GM18499 (cell line): ENCODE data around the gene MACROD1.

Source experiments
- ATAC-seq: cut with Tn5 transposase; IDR thresholded peaks from one replicate; pipeline ENCODE4 v1.9.1; 2021; ENCODE audit warnings: moderate number of reproducible peaks; ENCODE audit not compliant: insufficient read depth, unreplicated experiment

MACROD1 gene

GRCh38 chr11:64156235-64157011 lies 9.5 kb downstream of the MACROD1 start:
- ATAC-seq = no peak

GRCh38 chr11:64153812-64154211 lies 12.1 kb downstream of the MACROD1 start:
- no peak for ATAC-seq

- no peak for ATAC-seq
Measured at GRCh38 chr11:64152841-64153691, 12.8 kb downstream of the MACROD1 start.

DNA sequence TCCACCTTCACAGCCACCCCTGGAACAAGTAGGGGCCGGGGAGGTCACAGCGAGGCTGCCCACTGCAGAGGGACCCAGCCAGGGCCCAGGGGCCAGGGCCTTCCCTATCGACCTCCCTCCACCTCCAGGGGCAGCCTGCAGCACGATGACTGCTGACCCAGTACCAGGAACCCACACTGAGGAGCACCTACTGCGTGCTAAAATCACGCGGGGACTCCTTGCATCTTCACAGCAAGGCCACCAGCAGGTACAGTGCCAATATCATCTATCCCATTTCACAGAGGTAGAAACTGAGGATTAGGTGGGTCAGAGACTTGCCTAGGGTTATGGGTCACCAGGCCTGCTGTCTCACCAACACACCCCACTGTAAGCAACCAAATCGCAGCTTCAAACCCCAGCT lies 14.6 kb downstream of the MACROD1 start:
- ATAC-seq = no peak

DNA sequence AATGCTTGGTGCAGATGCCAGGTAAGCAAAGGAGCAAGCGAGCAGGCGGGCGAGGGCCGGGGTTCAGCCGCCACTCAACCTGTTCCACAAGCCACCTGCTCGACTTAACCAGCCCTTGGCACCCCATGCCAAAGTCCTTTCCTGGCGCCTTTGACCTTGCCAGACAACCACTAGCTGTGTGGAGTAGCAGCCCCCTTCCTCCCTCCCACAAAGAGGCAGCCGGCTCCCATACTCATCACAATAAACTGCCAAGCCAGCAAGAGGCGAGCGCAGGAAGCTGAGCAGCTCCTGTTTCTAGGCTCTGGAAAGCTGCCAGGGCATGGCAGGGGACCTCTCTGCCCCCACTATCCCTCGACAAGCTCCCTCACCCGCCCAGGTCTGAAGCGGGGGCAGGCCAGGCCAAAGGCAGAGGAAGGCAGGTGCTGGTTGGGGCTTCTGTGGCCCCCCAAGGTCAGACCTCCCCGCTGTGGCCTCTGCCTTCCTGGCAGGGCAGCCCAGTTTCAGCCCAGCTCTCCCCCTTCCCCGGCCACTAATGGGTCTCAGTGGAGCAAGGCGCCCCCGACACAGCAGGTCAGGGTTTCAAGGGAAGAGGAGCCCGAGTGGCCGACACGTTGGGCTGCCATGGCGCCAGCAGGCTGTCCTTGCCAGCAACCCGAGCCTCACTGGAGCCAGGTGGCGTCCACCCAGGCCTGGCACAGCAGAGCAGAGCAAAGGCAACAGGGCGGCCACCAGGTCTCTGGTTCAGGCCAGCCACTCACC lies 15.3 kb downstream of the MACROD1 start:
- ATAC-seq = no peak

- ATAC-seq = no peak
Measured at GRCh38 chr11:64150051-64150450, 15.9 kb downstream of the MACROD1 start.

DNA sequence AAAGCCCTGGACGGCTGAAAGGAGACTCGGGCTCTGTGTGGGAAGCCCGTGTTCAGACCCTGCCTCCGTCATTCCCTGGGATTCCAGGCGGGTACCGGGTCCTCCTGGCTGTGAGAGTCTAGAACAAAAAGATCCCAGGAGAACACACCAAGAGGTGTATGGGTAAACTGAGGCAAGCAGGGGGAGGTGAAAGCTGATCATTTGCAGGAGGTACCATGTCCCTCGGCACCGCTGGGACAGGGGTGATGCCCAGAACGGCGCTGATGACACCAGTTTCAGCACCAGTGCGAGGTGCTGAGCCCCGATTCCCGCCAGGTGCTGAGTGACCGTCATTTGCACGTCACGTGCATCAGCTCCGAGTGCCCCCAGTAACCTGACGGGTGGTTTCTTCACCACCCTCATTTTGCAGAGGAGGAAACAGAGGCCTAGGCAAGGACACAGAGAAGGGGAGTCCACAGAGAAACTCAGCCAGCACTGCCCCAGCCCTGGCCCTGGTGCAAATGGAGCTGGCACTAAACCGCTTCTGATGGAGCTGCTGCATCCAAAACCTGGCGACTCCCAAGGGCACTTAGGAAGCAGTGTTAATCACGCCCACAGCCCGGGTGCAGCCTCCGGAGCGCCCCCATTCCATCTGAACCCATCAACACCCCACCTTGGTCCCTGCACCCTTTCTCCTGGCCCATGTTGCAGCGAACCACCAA lies 16.8 kb downstream of the MACROD1 start:
- ATAC-seq = no peak

- no peak for ATAC-seq
Measured at GRCh38 chr11:64148226-64148916, 17.5 kb downstream of the MACROD1 start.

GRCh38 chr11:64146036-64146955 lies 19.6 kb downstream of the MACROD1 start:
- no peak for ATAC-seq

DNA sequence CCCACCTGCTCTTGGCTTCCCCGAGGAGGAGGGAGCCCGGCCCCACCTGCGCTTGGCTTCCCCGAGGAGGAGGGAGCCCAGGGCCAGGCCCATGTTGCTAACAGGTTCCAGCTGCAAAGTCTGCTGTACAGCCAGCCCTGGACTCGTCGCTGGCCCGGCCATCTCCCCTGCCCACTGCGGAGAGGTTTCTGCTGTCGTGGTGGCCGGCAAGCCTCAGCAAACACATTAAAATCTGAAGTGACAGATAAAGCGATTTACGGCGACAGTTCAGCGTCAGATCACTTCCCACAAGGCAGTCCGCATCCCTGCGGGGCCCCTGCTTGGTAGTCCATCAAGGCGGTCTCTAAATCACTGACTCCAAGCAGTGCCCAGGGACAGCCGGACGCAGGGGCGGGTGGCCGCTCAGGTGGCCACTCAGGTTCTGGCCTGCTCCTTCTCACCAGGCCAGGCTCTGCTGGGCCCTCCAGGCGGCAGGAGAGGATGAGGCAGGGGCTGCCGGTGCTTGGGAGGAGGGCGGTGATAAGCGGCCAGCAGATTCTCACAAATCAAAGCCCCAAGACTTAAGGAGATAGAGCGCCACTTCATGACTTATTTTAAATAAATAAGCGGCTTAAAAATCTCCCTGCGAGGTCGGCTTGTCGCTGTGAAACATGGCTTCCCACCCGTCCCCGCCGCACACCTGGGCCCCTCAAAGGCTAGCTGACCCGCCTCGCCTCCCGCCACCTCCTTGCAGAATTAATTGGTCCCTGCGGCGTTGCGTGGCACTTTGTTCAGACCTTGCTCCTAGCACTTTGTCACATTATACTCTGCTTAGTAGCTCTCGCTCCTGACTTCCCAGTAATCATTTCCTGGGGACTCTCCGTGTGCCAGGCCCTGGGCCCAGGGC lies 21.1 kb downstream of the MACROD1 start:
- ATAC-seq = no peak

- no peak for ATAC-seq
Measured at GRCh38 chr11:64141081-64141783, 24.7 kb downstream of the MACROD1 start.

DNA sequence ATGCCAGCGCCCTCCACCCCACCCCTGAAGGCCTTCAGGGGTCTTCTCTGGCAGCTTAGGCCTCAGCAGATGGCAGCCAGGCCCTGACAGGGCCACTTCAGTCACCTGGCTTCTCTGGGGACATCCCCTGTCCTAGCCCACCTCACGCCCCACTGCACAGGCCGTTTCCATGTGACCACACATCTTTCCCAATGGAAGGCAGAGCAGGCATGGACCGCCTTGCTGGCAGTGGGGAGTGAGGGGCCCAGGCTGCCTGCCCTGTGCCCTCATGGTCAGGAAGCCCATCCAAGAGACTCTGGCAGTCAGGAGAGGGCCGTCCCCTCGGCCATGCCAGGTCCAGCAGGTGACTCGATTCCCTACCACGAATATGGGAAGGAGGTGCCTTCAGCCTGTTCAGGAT lies 25.8 kb downstream of the MACROD1 start:
- ATAC-seq = no peak

DNA sequence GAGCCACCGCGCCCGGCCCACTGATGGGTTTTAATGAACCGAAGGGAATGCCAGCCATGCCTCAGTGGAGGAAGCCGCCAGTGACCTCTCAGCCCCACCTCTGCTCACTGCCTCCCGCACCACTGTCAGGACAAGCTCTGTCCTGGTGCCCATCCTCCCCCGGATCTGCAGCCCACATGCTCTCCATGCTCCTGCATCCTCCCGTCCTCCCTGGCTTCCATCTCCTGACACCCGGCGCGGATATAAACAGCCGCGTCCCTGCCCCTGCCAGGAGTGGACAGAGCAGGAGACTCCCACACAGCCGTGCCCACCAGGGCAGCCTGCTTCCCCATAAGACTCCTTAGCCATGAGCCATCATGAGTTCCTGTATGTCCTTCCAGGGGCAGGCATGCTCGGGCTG lies 26.9 kb downstream of the MACROD1 start:
- ATAC-seq = no peak

- no peak for ATAC-seq
Measured at GRCh38 chr11:64138398-64138797, 27.5 kb downstream of the MACROD1 start.

DNA sequence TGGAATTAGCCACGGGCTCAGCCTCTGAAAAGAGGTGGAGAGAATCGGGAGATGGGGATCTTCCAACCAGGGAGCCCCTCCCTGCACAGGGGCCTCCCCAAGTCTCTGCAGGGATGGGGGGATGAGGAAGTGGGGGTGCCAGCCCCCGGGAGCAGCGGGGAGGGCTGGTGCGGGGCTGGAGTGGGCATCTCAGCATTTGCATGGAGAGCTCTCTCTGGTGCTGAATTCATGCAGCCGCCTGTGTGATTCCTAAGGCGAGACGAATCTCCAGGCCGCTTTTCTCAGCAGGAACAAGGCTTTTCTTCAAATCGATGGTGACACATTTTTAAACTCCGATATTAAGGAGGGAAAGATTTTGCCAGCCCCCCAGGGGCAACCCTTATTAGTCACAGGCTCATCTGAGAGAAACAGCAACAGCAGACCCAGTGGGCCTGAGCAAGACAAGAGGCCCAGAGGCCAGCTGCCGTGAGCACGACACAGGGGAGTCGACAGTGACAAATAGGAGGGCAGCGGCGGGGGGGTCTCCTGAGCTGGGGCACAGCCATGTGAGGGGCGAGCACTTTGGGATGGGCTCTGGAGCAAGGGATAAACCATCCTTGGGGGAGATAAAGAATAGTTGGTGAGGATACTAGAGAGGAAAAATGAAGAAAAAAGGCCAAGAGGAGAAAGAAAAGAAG lies 29.0 kb downstream of the MACROD1 start:
- no peak for ATAC-seq

DNA sequence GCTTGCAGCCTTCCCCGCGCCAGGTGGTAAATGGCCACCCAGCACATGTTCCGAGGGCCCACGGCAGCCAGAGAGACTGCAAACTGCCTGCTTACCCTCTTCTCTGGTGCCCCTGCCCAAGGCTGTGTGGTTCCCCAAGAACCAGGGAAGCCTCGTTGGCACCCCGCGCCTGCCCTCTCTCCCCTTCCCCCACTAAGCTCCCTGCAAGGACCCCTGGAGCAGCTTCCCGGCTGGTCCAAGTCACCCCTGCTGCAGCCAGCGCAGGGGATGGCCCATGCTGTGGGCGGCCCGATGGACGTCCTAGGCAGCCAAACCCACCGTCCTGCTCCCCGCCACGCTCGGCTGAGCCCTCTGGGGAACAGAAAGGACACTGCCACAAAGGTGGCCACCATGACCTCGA lies 30.2 kb downstream of the MACROD1 start:
- no peak for ATAC-seq

DNA sequence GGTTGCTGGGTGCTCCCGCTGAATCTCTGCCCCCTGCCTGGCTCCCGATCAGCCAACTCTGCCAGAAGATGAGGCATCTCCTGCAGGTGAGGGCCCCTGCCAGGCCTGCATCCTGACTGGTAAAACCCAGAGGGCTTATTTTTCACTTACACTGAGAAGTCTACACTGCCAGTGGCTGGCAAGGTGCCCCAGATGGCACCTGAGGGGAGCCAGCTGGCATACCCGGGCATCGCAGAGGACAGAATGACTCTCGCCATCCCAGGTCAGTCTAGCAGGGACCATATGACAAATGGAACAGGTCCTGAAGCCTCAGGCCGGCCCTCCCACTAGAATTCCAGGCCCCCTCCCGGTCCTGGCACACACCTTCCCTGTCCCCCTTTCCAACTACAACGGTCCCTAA lies 30.9 kb downstream of the MACROD1 start:
- ATAC-seq = no peak
